ENCODE data around the gene UBASH3A.

The UBASH3A gene

DNA sequence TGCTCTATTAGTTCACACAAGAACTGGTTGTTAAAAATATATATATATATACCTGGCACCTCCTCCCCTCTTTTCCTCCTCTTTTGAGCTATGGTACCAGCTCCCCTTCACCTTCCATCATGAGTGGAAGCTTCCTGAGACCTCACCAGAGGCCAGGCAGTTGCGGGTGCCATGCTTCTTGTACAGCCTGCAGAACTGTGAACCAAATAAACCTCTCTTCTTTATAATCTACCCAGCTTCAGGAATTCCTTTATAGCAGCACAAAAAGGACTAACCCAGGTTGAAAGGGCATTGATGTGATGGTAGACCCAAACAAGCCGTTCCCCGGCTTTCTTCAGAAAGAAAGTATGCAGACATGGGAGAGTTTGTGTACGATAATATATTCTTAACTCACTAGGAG is 77.5 kb downstream of the UBASH3A start:
- no peak overlapping the region for H3K4me3 ChIP-seq
- H3K9me3 ChIP-seq (ENCODE audit: low read depth, low read length), result no peaks in the 10 kb centered on the region
- no peak for DNase-seq (ENCODE audit: low read depth, low spot score)
- TF ChIP-seq EZH2 (IDR thresholded peaks at IDR 0.05), result no peak
- no peak for TF ChIP-seq FOXP2 (optimal IDR thresholded peaks at IDR 0.05; ENCODE audit: control extremely low read depth, extremely low read length, insufficient read depth)
- no peak for TF ChIP-seq POLR2AphosphoS5 (IDR thresholded peaks at IDR 0.05; ENCODE audit: borderline replicate concordance, low read depth, low read length)
- no peaks in the 10 kb centered on the region for H3K36me3 ChIP-seq (ENCODE audit: insufficient read depth, low read length)
- no peak overlapping the region for H3K9ac ChIP-seq (ENCODE audit: insufficient read length)
- H3K27ac ChIP-seq, result no peak overlapping the region

DNA sequence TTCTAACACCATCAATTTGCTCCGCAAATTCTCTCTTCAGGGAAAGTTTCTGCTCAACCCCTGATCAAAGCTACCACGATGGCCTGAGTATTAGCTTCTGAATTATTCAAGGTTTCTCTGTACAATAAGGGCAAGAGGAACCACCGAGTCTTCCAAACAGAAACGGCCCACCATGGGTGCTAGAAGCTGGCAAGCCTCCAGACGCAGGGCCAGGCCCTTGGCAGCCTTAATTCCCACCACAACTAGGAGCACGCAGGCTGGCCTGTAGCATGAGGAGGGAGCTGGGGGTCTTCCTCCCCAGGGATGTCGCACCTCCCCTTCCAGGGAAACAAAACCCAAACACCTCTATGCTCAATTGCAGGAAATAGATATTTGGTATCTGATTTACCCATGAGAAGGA is 81.3 kb downstream of the UBASH3A start:
- Histone ChIP-seq H3K36me3 (ENCODE audit: insufficient read depth, low read length) (no peaks in the 10 kb centered on the region), H3K9ac (ENCODE audit: insufficient read length) (no peak overlapping the region), H3K4me3 (no peak overlapping the region), H3K27ac (no peak overlapping the region), H3K9me3 (ENCODE audit: low read depth, low read length) (no peaks in the 10 kb centered on the region)
- no peak for TF ChIP-seq EZH2 (IDR thresholded peaks at IDR 0.05)
- no peak for TF ChIP-seq POLR2AphosphoS5 (IDR thresholded peaks at IDR 0.05; ENCODE audit: borderline replicate concordance, low read depth, low read length)
- no peak for TF ChIP-seq FOXP2 (optimal IDR thresholded peaks at IDR 0.05; ENCODE audit: control extremely low read depth, extremely low read length, insufficient read depth)
- DNase-seq (ENCODE audit: low read depth, low spot score), result no peak

DNA sequence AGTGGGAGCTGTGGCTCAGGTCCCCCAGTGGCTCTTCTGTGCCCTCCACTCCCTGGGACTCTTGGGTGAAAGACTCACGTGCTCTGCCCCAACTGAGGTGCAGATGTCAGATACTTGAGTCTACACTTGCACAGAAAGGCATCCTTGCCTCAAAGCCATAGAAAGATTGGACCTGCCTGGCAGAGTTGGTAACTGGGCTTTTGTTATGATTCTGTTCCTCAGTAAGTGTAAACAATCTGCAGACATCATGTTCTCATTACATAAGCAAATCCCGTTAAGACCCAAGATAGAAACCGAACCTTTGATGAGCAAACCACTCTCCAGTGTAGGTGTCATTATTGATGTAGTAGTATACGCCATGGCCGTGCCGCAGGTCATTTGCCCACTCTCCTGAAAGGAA is 82.4 kb downstream of the UBASH3A start:
- H3K4me3 ChIP-seq, result no peak overlapping the region
- H3K36me3 ChIP-seq (ENCODE audit: insufficient read depth, low read length), result no peaks in the 10 kb centered on the region
- H3K9ac ChIP-seq (ENCODE audit: insufficient read length), result no peak overlapping the region
- H3K27ac ChIP-seq, result no peak overlapping the region
- H3K9me3 ChIP-seq (ENCODE audit: low read depth, low read length), result no peaks in the 10 kb centered on the region
- no peak for TF ChIP-seq EZH2 (IDR thresholded peaks at IDR 0.05)
- TF ChIP-seq FOXP2 (optimal IDR thresholded peaks at IDR 0.05; ENCODE audit: control extremely low read depth, extremely low read length, insufficient read depth), result no peak
- no peak for TF ChIP-seq POLR2AphosphoS5 (IDR thresholded peaks at IDR 0.05; ENCODE audit: borderline replicate concordance, low read depth, low read length)
- no peak for DNase-seq (ENCODE audit: low read depth, low spot score)

DNA sequence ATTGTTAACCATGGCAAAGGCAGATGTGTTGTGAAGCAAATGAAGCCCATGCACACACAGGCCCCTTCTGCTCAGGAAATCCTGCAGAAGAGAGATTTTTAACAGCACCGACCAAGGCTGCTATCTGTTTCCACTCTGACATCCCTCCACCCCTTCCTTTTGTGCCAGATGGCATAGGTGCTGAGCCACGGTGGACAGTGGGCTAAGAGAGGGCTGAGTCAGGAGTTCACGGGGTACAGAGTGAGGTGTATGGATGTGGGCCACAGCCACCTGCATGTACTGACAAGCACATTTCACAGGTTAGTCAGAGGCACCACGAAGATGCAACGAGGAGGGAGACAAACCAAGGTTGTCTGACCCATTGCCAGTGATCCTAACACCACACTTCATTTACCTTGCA is 82.8 kb downstream of the UBASH3A start:
- Histone ChIP-seq H3K4me3 (no peak overlapping the region), H3K9ac (ENCODE audit: insufficient read length) (no peak overlapping the region)

DNA sequence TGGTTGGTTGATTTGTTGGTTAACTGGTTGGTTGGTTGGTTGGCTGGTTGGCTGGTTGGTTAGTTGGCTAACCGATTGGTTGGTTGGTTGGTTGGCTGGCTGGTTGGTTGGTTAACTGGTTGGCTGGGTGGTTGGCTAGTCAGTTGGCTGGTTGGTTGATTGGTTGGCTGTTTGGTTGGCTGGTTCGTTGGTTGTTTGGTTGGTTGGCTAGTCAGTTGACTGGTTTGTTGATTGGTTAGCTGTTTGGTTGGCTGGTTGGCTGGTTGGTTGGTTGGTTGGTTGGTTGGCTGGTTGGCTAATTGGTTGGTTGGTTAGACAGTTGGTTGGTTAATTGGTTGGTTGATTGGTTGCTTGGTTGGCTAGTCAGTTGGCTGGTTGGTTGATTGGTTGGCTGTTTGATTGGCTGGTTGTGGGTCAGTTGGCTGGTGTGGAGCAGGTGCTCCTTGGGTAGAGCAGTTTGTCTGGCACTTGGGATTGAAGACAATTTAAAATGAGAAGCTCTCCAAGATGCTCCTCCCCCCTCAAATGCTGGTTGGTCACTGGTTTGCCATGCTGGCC is 85.4 kb downstream of the UBASH3A start:
- TF ChIP-seq POLR2AphosphoS5 (IDR thresholded peaks at IDR 0.05; ENCODE audit: borderline replicate concordance, low read depth, low read length), result no peak
- TF ChIP-seq FOXP2 (optimal IDR thresholded peaks at IDR 0.05; ENCODE audit: control extremely low read depth, extremely low read length, insufficient read depth), result no peak
- TF ChIP-seq EZH2 (IDR thresholded peaks at IDR 0.05), result no peak
- DNase-seq (ENCODE audit: low read depth, low spot score), result no peak
- Histone ChIP-seq H3K9me3 (ENCODE audit: low read depth, low read length) (no peaks in the 10 kb centered on the region), H3K4me3 (no peak overlapping the region), H3K9ac (ENCODE audit: insufficient read length) (no peak overlapping the region), H3K27ac (no peak overlapping the region), H3K36me3 (ENCODE audit: insufficient read depth, low read length) (no peaks in the 10 kb centered on the region)

More for the DNA sequence above, 82.8 kb downstream of the UBASH3A start:
- DNase-seq (ENCODE audit: low read depth, low spot score), result no peak
- TF ChIP-seq EZH2 (IDR thresholded peaks at IDR 0.05) (no peak), POLR2AphosphoS5 (IDR thresholded peaks at IDR 0.05; ENCODE audit: borderline replicate concordance, low read depth, low read length) (no peak), FOXP2 (optimal IDR thresholded peaks at IDR 0.05; ENCODE audit: control extremely low read depth, extremely low read length, insufficient read depth) (no peak)
- H3K36me3 ChIP-seq (ENCODE audit: insufficient read depth, low read length), result no peaks in the 10 kb centered on the region
- H3K27ac ChIP-seq, result no peak overlapping the region
- H3K9me3 ChIP-seq (ENCODE audit: low read depth, low read length), result no peaks in the 10 kb centered on the region

DNA sequence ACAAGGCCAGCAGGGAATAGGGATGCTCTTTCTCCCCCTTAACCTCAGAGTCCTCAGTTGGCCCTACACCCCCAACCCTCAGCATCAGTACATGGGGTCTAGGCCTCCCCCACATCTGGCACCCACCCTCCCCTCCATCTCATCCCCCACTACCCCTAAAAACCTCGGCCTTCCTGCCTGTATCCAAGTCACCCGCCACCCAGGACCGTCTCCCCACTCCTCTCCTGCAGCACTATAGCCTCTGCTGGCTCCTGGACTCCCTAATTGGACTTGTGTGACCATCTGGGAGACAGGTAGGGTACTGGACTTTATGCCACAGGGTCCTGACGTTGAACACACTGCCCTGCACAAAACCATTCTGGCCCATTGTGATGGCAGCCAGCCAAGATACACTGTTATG is 86.3 kb downstream of the UBASH3A start:
- Histone ChIP-seq H3K9me3 (ENCODE audit: low read depth, low read length) (no peaks in the 10 kb centered on the region), H3K9ac (ENCODE audit: insufficient read length) (no peak overlapping the region), H3K36me3 (ENCODE audit: insufficient read depth, low read length) (no peaks in the 10 kb centered on the region), H3K4me3 (no peak overlapping the region), H3K27ac (no peak overlapping the region)
- DNase-seq (ENCODE audit: low read depth, low spot score), result no peak
- TF ChIP-seq POLR2AphosphoS5 (IDR thresholded peaks at IDR 0.05; ENCODE audit: borderline replicate concordance, low read depth, low read length), result no peak
- no peak for TF ChIP-seq EZH2 (IDR thresholded peaks at IDR 0.05)
- TF ChIP-seq FOXP2 (optimal IDR thresholded peaks at IDR 0.05; ENCODE audit: control extremely low read depth, extremely low read length, insufficient read depth), result no peak

DNA sequence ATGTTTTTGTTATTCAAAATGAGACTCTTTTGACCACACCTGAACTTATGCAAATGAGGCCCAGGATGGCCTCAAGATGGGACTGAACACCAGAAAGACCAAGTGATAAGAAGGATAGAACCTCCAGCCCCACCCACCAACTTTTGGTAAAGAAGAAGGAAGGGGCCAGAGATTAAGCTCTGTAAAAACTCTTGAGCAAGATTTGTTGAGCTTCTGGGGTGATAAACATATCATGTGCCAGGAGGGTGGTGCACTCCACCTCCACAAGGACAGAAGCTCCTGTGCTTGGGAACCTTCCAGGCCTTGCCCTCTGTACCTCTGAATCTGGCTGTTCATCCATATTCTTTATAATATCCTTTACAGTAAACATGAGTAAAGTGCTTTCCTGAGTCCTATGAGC is 87.0 kb downstream of the UBASH3A start:
- H3K4me3 ChIP-seq, result no peak overlapping the region
- H3K36me3 ChIP-seq (ENCODE audit: insufficient read depth, low read length), result no peaks in the 10 kb centered on the region
- H3K9ac ChIP-seq (ENCODE audit: insufficient read length), result no peak overlapping the region
- H3K9me3 ChIP-seq (ENCODE audit: low read depth, low read length), result no peaks in the 10 kb centered on the region
- no peak overlapping the region for H3K27ac ChIP-seq
- TF ChIP-seq POLR2AphosphoS5 (IDR thresholded peaks at IDR 0.05; ENCODE audit: borderline replicate concordance, low read depth, low read length) (no peak), EZH2 (IDR thresholded peaks at IDR 0.05) (no peak), FOXP2 (optimal IDR thresholded peaks at IDR 0.05; ENCODE audit: control extremely low read depth, extremely low read length, insufficient read depth) (no peak)
- DNase-seq (ENCODE audit: low read depth, low spot score), result no peak

DNA sequence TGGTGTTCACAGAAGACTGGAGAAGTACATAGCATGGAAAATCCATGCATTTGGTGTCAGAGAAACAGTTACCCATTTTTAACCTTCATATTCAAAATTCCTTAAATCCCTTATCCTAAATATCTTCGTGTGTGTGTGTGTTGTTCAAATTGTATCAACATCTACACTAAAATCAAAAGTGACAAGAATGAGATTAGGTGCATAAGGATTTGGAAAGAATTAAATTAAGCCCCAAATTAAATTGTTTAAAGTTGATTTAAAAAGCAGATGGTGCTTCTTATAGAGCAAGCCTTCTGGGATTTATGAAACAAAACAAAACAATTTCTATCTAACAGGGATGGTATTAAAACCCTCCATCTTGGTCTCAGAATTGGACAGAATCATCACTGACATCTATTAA is 87.6 kb downstream of the UBASH3A start:
- Histone ChIP-seq H3K9me3 (ENCODE audit: low read depth, low read length) (no peaks in the 10 kb centered on the region), H3K9ac (ENCODE audit: insufficient read length) (no peak overlapping the region), H3K36me3 (ENCODE audit: insufficient read depth, low read length) (no peaks in the 10 kb centered on the region), H3K27ac (no peak overlapping the region), H3K4me3 (no peak overlapping the region)
- no peak for DNase-seq (ENCODE audit: low read depth, low spot score)
- TF ChIP-seq FOXP2 (optimal IDR thresholded peaks at IDR 0.05; ENCODE audit: control extremely low read depth, extremely low read length, insufficient read depth), result no peak
- no peak for TF ChIP-seq POLR2AphosphoS5 (IDR thresholded peaks at IDR 0.05; ENCODE audit: borderline replicate concordance, low read depth, low read length)
- no peak for TF ChIP-seq EZH2 (IDR thresholded peaks at IDR 0.05)

DNA sequence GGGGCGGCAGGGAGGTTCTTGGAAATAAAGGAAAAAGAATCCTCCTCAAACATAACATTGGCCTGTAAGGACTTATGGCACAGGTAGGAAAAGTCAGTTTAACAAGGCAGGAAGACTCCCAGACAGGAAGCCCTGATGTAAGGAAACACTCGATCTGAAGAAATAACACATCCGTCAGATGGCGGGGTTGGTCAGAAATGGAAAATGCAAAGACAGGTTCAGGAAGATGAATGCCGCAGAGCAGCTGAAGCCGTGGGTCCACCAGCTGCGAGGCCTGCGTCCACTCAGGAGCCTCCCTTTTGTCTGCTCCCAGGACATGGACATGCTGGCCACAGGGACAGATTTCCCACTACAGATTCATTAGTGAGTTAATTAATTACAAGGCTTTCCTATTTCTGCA is 88.5 kb downstream of the UBASH3A start:
- TF ChIP-seq POLR2AphosphoS5 (IDR thresholded peaks at IDR 0.05; ENCODE audit: borderline replicate concordance, low read depth, low read length) (no peak), FOXP2 (optimal IDR thresholded peaks at IDR 0.05; ENCODE audit: control extremely low read depth, extremely low read length, insufficient read depth) (no peak), EZH2 (IDR thresholded peaks at IDR 0.05) (no peak)
- H3K27ac ChIP-seq, result no peak overlapping the region
- H3K4me3 ChIP-seq, result no peak overlapping the region
- no peak for DNase-seq (ENCODE audit: low read depth, low spot score)
- H3K9ac ChIP-seq (ENCODE audit: insufficient read length), result no peak overlapping the region
- no peaks in the 10 kb centered on the region for H3K9me3 ChIP-seq (ENCODE audit: low read depth, low read length)
- H3K36me3 ChIP-seq (ENCODE audit: insufficient read depth, low read length), result no peaks in the 10 kb centered on the region
